Measurements from ENCODE around the gene DPEP2. TPM values are rescaled to one million over a fixed set of nuclear protein-coding genes. Genes with fewer than 3 reads are reported as not detected.

DPEP2 gene
- total and polyA plus RNA-seq, 2 of the 13 experiments (the other 11 are each of a cell fraction or from before 2014, with no cell fraction given) = 0.18 TPM; not detected in 1

DNA sequence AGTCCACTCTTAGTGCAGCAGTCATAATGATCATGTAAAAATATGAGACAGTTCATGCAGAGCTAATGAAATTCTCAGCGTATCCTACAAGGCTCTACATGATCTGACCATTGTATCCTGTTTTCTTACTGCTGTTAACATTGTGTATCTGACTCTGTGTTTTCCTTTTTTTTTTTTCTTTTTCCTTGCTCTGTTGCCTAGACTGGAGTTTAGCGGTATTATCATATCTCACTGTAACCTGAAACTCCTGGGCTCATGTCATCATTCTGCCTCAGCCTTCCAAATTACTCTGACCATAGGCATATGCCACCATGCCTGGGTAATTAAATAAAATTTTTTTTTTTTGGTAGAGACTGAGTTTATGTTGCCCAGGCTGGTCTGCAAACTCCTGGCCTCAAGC lies 35.9 kb upstream of the DPEP2 start:
- ChIA-PET POLR2A (no interaction called here), CTCF (ENCODE audit: low intra/inter-chr PET ratio, low total read pairs) (no interaction called here)
- no peak for ATAC-seq
- H3K9ac ChIP-seq (ENCODE audit: insufficient read depth, low read depth, low read length) = no peak overlapping the region
- no peak for DNase-seq (ENCODE audit: low spot score)
- peaks cover 2 to 8% of the 10 kb centered on the region in 2 experiments; a peak in 2 of 5 replicates for H3K36me3 ChIP-seq (replicated peaks in 1 of 2; ENCODE audit: control insufficient read depth in 1 of 2, insufficient read depth in 2 of 2, low read length in 2 of 2)
- no peak overlapping the region for H3K4me3 ChIP-seq (replicated peaks in 1 of 3; ENCODE audit: insufficient read depth in 1 of 3, low read depth in 2 of 3, low read length in 3 of 3)
- 98% methylated on average over 2 of the region's 2 CpGs for WGBS (ENCODE audit: low lambda C conversion rate)
- no TSS peak for BruUV-seq (replicated peaks)
- no peaks in the 10 kb centered on the region for H3K27me3 ChIP-seq (ENCODE audit: control insufficient read depth in 1 of 2, insufficient read depth in 2 of 2, low read length in 2 of 2)
- H3K4me1 ChIP-seq (ENCODE audit: insufficient read depth, low read length) = peaks cover 2% of the 10 kb centered on the region; the same call in 1 of the 2 replicates
- no peak overlapping the region for H3K27ac ChIP-seq (ENCODE audit: extremely low read length, insufficient read depth, low read length)
- no peak for FAIRE-seq
- H3K9me3 ChIP-seq (ENCODE audit: low read length) = no peaks in the 10 kb centered on the region
- no peak overlapping the region for H2AFZ ChIP-seq (ENCODE audit: low read length)
- no peak overlapping the region for H3K4me2 ChIP-seq (ENCODE audit: low read depth, low read length)
- no peaks in the 10 kb centered on the region for H4K20me1 ChIP-seq (ENCODE audit: insufficient read depth, low read length)
- intact Hi-C loops (cut with micrococcal nuclease; ENCODE audit: unreplicated experiment) = no loop called here
- H3K79me2 ChIP-seq (ENCODE audit: insufficient read depth, low read length) = no peaks in the 10 kb centered on the region
- no peak for TF ChIP-seq DNMT1 (CRISPR knock-in tag; IDR thresholded peaks at IDR 0.05)
- no peak for TF ChIP-seq HOXA7 (CRISPR knock-in tag; IDR thresholded peaks at IDR 0.05)
- TF ChIP-seq ETV6 (CRISPR knock-in tag; conservative IDR thresholded peaks at IDR 0.05) = no peak
- TF ChIP-seq TP53 (CRISPR knock-in tag; conservative IDR thresholded peaks at IDR 0.05) = no peak
- TF ChIP-seq, protein P1, sequence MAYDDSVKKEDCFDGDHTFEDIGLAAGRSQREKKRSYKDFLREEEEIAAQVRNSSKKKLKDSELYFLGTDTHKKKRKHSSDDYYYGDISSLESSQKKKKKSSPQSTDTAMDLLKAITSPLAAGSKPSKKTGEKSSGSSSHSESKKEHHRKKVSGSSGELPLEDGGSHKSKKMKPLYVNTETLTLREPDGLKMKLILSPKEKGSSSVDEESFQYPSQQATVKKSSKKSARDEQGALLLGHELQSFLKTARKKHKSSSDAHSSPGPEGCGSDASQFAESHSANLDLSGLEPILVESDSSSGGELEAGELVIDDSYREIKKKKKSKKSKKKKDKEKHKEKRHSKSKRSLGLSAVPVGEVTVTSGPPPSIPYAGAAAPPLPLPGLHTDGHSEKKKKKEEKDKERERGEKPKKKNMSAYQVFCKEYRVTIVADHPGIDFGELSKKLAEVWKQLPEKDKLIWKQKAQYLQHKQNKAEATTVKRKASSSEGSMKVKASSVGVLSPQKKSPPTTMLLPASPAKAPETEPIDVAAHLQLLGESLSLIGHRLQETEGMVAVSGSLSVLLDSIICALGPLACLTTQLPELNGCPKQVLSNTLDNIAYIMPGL (CRISPR knock-in tag; IDR thresholded peaks at IDR 0.05; ENCODE audit: borderline replicate concordance in 1 of 2, low read depth in 1 of 2) = no peak
- TF ChIP-seq FOXM1 (CRISPR knock-in tag; IDR thresholded peaks at IDR 0.05) = no peak
- no peak for TF ChIP-seq NFATC3 (CRISPR knock-in tag; IDR thresholded peaks at IDR 0.05)
- no peak for TF ChIP-seq NCOA1 (CRISPR knock-in tag; IDR thresholded peaks at IDR 0.05)
- no peak for TF ChIP-seq ZNF343 (CRISPR knock-in tag; IDR thresholded peaks at IDR 0.05)
- no peak for TF ChIP-seq ZNF878 (CRISPR knock-in tag; IDR thresholded peaks at IDR 0.05)
- TF ChIP-seq, protein P2, sequence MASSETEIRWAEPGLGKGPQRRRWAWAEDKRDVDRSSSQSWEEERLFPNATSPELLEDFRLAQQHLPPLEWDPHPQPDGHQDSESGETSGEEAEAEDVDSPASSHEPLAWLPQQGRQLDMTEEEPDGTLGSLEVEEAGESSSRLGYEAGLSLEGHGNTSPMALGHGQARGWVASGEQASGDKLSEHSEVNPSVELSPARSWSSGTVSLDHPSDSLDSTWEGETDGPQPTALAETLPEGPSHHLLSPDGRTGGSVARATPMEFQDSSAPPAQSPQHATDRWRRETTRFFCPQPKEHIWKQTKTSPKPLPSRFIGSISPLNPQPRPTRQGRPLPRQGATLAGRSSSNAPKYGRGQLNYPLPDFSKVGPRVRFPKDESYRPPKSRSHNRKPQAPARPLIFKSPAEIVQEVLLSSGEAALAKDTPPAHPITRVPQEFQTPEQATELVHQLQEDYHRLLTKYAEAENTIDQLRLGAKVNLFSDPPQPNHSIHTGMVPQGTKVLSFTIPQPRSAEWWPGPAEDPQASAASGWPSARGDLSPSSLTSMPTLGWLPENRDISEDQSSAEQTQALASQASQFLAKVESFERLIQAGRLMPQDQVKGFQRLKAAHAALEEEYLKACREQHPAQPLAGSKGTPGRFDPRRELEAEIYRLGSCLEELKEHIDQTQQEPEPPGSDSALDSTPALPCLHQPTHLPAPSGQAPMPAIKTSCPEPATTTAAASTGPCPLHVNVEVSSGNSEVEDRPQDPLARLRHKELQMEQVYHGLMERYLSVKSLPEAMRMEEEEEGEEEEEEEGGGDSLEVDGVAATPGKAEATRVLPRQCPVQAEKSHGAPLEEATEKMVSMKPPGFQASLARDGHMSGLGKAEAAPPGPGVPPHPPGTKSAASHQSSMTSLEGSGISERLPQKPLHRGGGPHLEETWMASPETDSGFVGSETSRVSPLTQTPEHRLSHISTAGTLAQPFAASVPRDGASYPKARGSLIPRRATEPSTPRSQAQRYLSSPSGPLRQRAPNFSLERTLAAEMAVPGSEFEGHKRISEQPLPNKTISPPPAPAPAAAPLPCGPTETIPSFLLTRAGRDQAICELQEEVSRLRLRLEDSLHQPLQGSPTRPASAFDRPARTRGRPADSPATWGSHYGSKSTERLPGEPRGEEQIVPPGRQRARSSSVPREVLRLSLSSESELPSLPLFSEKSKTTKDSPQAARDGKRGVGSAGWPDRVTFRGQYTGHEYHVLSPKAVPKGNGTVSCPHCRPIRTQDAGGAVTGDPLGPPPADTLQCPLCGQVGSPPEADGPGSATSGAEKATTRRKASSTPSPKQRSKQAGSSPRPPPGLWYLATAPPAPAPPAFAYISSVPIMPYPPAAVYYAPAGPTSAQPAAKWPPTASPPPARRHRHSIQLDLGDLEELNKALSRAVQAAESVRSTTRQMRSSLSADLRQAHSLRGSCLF (CRISPR knock-in tag; IDR thresholded peaks at IDR 0.05; ENCODE audit: borderline replicate concordance) = no peak
- TF ChIP-seq KAT8 (CRISPR knock-in tag; IDR thresholded peaks at IDR 0.05) = no peak
- no peak for TF ChIP-seq IRX3 (CRISPR knock-in tag; IDR thresholded peaks at IDR 0.05; ENCODE audit: borderline replicate concordance, low read depth)
- TF ChIP-seq, protein P3, sequence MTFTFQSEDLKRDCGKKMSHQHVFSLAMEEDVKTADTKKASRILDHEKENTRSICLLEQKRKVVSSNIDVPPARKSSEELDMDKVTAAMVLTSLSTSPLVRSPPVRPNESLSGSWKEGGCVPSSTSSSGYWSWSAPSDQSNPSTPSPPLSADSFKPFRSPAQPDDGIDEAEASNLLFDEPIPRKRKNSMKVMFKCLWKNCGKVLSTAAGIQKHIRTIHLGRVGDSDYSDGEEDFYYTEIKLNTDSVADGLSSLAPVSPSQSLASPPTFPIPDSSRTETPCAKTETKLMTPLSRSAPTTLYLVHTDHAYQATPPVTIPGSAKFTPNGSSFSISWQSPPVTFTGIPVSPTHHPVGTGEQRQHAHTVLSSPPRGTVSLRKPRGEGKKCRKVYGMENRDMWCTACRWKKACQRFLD (CRISPR knock-in tag; IDR thresholded peaks at IDR 0.05; ENCODE audit: borderline replicate concordance) = no peak
- in situ Hi-C loops (cut with HindIII; ENCODE audit: extremely low pct_ligation_motif_present, low pct_unique_long_range_greater_than_20kb) = no loop called here

Data from HepG2 (cell line).